Measurements from ENCODE around the gene ST7L.

GRCh38 chr1:112537456-112537855 is 81.5 kb downstream of the ST7L start:
- TF ChIP-seq CTCF (conservative IDR thresholded peaks at IDR 0.05 in 1 of 2, IDR thresholded peaks at IDR 0.05 in 1 of 2; ENCODE audit: low read depth in 1 of 2, low read length in 2 of 2) (no peak), EZH2 (IDR thresholded peaks at IDR 0.05; ENCODE audit: low read length, missing control alignments) (no peak)

Measured in fibroblast of lung (primary cell).